Loucy (cell line): ENCODE results near the gene TAS2R38.

Experiments
- H2AFZ ChIP-seq: fragments of 200-600 bp; sonication (generic); 2 replicates; pipeline ENCODE4 v1.6.0; 2016; ENCODE audit warnings: antibody characterized with exemption, mild to moderate bottlenecking, low read length, moderate library complexity
- H3F3A ChIP-seq: fragments of 200-600 bp; 2 replicates; pipeline ENCODE4 v1.6.0; 2016; ENCODE audit warnings: antibody characterized with exemption, low read depth, mild to moderate bottlenecking
- H3K27me3 ChIP-seq: fragments of 200-600 bp; sonication (generic); 2 replicates; pipeline ENCODE4 v1.6.1; 2014; ENCODE audit warnings: low read length, mild to moderate bottlenecking; ENCODE audit not compliant: insufficient read depth, poor library complexity, severe bottlenecking
- H3K36me3 ChIP-seq: fragments of 200-600 bp; sonication (generic); 2 replicates; pipeline ENCODE4 v1.6.1; 2016; ENCODE audit warnings: low read length; ENCODE audit not compliant: insufficient read depth
- H3K4me1 ChIP-seq: fragments of 200-600 bp; sonication (generic); 2 replicates; pipeline ENCODE4 v1.5.1; 2014; ENCODE audit warnings: low read length, mild to moderate bottlenecking; ENCODE audit not compliant: insufficient read depth, poor library complexity, severe bottlenecking
- H3K4me2 ChIP-seq: fragments of 200-600 bp; sonication (generic); 2 replicates; pipeline ENCODE4 v1.6.0; 2014; ENCODE audit warnings: antibody characterized with exemption, low read length, low read depth, mild to moderate bottlenecking; ENCODE audit not compliant: poor library complexity, severe bottlenecking
- H3K4me3 ChIP-seq: fragments of 200-600 bp; sonication (generic); 2 replicates; pipeline ENCODE4 v1.5.1; 2014; ENCODE audit warnings: low read length, mild to moderate bottlenecking, mixed read lengths; ENCODE audit not compliant: poor library complexity, severe bottlenecking
- H3K79me2 ChIP-seq: fragments of 200-600 bp; sonication (generic); 2 replicates; pipeline ENCODE4 v1.6.1; 2014; ENCODE audit warnings: low read length; ENCODE audit not compliant: insufficient read depth
- H3K9ac ChIP-seq: fragments of 200-600 bp; sonication (generic); 2 replicates; pipeline ENCODE4 v1.6.0; 2014; ENCODE audit warnings: mild to moderate bottlenecking, low read depth, low read length, moderate library complexity; ENCODE audit not compliant: poor library complexity, severe bottlenecking
- H3K9me2 ChIP-seq: fragments of 200-600 bp; sonication (generic); replicated peaks from 2 replicates; pipeline ENCODE4 v1.6.1; 2016; ENCODE audit warnings: low read depth, low read length, mixed read lengths
- H3K9me3 ChIP-seq: fragments of 200-600 bp; sonication (generic); 2 replicates; pipeline ENCODE4 v1.6.1; 2014; ENCODE audit warnings: mild to moderate bottlenecking, antibody characterized with exemption, low read length, low read depth; ENCODE audit not compliant: insufficient read depth
- H4K20me1 ChIP-seq: fragments of 200-600 bp; sonication (generic); 2 replicates; pipeline ENCODE4 v1.6.0; 2014; ENCODE audit warnings: antibody characterized with exemption, low read length, mild to moderate bottlenecking; ENCODE audit not compliant: insufficient read depth, poor library complexity, severe bottlenecking
- CTCF ChIP-seq: fragments of 200-600 bp; sonication (generic); conservative IDR thresholded peaks from 2 replicates; pipeline ENCODE4 v1.5.1; 2014; ENCODE audit warnings: mild to moderate bottlenecking, antibody characterized with exemption, low read length
- EZH2phosphoT487 ChIP-seq: fragments of 200-600 bp; IDR thresholded peaks from 2 replicates; pipeline ENCODE4 v1.6.1; 2018; ENCODE audit warnings: antibody characterized with exemption, mild to moderate bottlenecking, moderate library complexity, borderline replicate concordance

TAS2R38 gene

GRCh38 chr7:141944811-141945210, 28.8 kb downstream of the TAS2R38 start:
- Histone ChIP-seq H4K20me1 (no peaks in the 10 kb centered on the region), H3K79me2 (no peaks in the 10 kb centered on the region), H3K9ac (no peak overlapping the region), H3K4me1 (no peaks in the 10 kb centered on the region), H3F3A (no peaks in the 10 kb centered on the region), H3K27me3 (no peaks in the 10 kb centered on the region), H3K4me3 (no peak overlapping the region), H3K36me3 (no peaks in the 10 kb centered on the region), H3K9me2 (no peaks in the 10 kb centered on the region), H3K4me2 (no peak overlapping the region), H2AFZ (no peak overlapping the region), H3K9me3 (no peaks in the 10 kb centered on the region; the same call in 1 of the 2 replicates)
- TF ChIP-seq EZH2phosphoT487 (no peak), CTCF (no peak)

- H3K27me3 ChIP-seq: no peaks in the 10 kb centered on the region
- H3K9ac ChIP-seq: no peak overlapping the region
- no peak overlapping the region for H3K4me2 ChIP-seq
- H3K4me1 ChIP-seq: no peaks in the 10 kb centered on the region
- no peaks in the 10 kb centered on the region for H3K79me2 ChIP-seq
- no peak overlapping the region for H2AFZ ChIP-seq
- TF ChIP-seq CTCF: no peak
- no peak for TF ChIP-seq EZH2phosphoT487
- H3K4me3 ChIP-seq: no peak overlapping the region
- H3K36me3 ChIP-seq: no peaks in the 10 kb centered on the region
- H3K9me2 ChIP-seq: no peaks in the 10 kb centered on the region
- H3F3A ChIP-seq: no peaks in the 10 kb centered on the region
- H4K20me1 ChIP-seq: no peaks in the 10 kb centered on the region
- no peaks in the 10 kb centered on the region; the same call in 1 of the 2 replicates for H3K9me3 ChIP-seq
Observed at GRCh38 chr7:141943846-141944245, 29.7 kb downstream of the TAS2R38 start.

GRCh38 chr7:141941075-141941474, 32.5 kb downstream of the TAS2R38 start:
- no peaks in the 10 kb centered on the region for H3K36me3 ChIP-seq
- H3K4me1 ChIP-seq: no peaks in the 10 kb centered on the region
- TF ChIP-seq CTCF (no peak), EZH2phosphoT487 (no peak)
- H3K9me3 ChIP-seq: no peaks in the 10 kb centered on the region; the same call in 1 of the 2 replicates
- H3K4me2 ChIP-seq: no peak overlapping the region
- H3K9ac ChIP-seq: no peak overlapping the region
- no peaks in the 10 kb centered on the region for H3K9me2 ChIP-seq
- H3F3A ChIP-seq: no peaks in the 10 kb centered on the region
- no peaks in the 10 kb centered on the region for H4K20me1 ChIP-seq
- H3K4me3 ChIP-seq: no peak overlapping the region
- H3K79me2 ChIP-seq: no peaks in the 10 kb centered on the region
- no peaks in the 10 kb centered on the region for H3K27me3 ChIP-seq
- H2AFZ ChIP-seq: no peak overlapping the region
